OCI-LY3 (cell line): ENCODE results near the gene HSF2BP.

Source experiments
- H2AFZ ChIP-seq: fragments of 200-600, 300-600 bp; shearing (Covaris generic); 2 replicates; pipeline ENCODE4 v1.6.0; 2014; ENCODE audit warnings: antibody characterized with exemption, low read depth, low read length
- H3K27ac ChIP-seq: fragments of 200-600, 300-600 bp; sonication (generic); 2 replicates; pipeline ENCODE4 v1.5.1; 2014; ENCODE audit warnings: mild to moderate bottlenecking, low read length, moderate library complexity, mixed read lengths
- H3K27me3 ChIP-seq: fragments of 200-600, 300-600 bp; sonication (generic); 2 replicates; pipeline ENCODE4 v1.6.1; 2014; ENCODE audit warnings: low read depth, low read length, mixed read lengths
- H3K36me3 ChIP-seq: fragments of 200-600, 300-600 bp; sonication (generic); replicated peaks from 2 replicates; pipeline ENCODE3; 2014; ENCODE audit warnings: low read depth, low read length, mixed read lengths
- H3K4me1 ChIP-seq: fragments of 300-600, 200-600 bp; sonication (generic); 2 replicates; pipeline ENCODE4 v1.6.1; 2014; ENCODE audit warnings: low read length, mixed read lengths
- H3K4me2 ChIP-seq: fragments of 200-600, 300-600 bp; sonication (generic); 2 replicates; pipeline ENCODE4 v1.6.1; 2014; ENCODE audit warnings: low read length, mixed read lengths
- H3K4me3 ChIP-seq: fragments of 300-600, 200-600 bp; sonication (generic); 2 replicates; pipeline ENCODE4 v1.5.1; 2014; ENCODE audit warnings: antibody characterized with exemption, mild to moderate bottlenecking, low read length, moderate library complexity
- H3K79me2 ChIP-seq: fragments of 300-600, 200-600 bp; shearing (Covaris generic); 2 replicates; pipeline ENCODE4 v1.6.1; 2014; ENCODE audit warnings: mild to moderate bottlenecking, low read length, mixed read lengths
- H3K9ac ChIP-seq: fragments of 300-600, 200-600 bp; shearing (Covaris generic); 2 replicates; pipeline ENCODE4 v1.6.0; 2014; ENCODE audit warnings: mild to moderate bottlenecking, low read length, moderate library complexity
- H3K9me3 ChIP-seq: fragments of 200-600, 300-600 bp; shearing (Covaris generic); 2 replicates; pipeline ENCODE4 v1.6.1; 2014; ENCODE audit warnings: low read length, mixed read lengths; ENCODE audit not compliant: insufficient read depth
- H4K20me1 ChIP-seq: fragments of 200-600, 300-600 bp; sonication (generic); 2 replicates; pipeline ENCODE4 v1.6.1; 2016; ENCODE audit warnings: low read length, mixed read lengths; ENCODE audit not compliant: insufficient read depth
- CTCF ChIP-seq: fragments of 200-600, 300-600 bp; sonication (generic); IDR thresholded peaks from 2 replicates; pipeline ENCODE4 v1.5.1; 2014; ENCODE audit warnings: antibody characterized with exemption, low read length, low read depth
- EZH2phosphoT487 ChIP-seq: fragments of 200-600 bp; shearing (Covaris generic); IDR thresholded peaks from 2 replicates; pipeline ENCODE4 v1.6.1; 2018; ENCODE audit warnings: antibody characterized with exemption, mixed run types, low read depth

The HSF2BP gene

DNA sequence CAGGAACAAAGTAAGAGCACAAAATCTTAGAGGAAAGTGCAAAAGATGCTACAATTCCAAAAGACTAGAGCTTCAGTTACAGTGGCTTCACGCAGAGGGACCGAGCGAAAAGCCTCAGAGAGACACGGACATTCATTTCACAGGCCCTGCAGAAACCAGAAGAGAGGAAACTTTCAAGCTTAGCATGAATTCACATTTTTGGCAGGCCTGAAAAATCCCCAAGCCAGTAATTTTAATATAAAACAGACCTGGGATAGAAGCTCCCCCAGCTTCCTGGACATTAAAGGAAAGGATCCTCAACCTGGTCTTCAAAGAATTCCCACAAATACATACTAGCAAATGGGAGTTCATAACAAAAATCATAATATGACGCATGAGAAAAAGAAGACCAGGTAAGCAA lies 66.2 kb downstream of the HSF2BP start:
- Histone ChIP-seq H3K36me3 (no peaks in the 10 kb centered on the region), H3K4me3 (no peak overlapping the region), H3K4me2 (no peak overlapping the region), H2AFZ (no peak overlapping the region), H3K4me1 (no peaks in the 10 kb centered on the region), H3K27me3 (0 out of 2 replicates have a peak, but pooled peaks cover 3% of the 10 kb centered on the region), H3K9ac (no peak overlapping the region), H3K27ac (no peak overlapping the region), H3K79me2 (no peaks in the 10 kb centered on the region), H4K20me1 (no peaks in the 10 kb centered on the region), H3K9me3 (no peaks in the 10 kb centered on the region)
- TF ChIP-seq CTCF: no peak
- no peak for TF ChIP-seq EZH2phosphoT487

- Histone ChIP-seq H3K4me3 (no peak overlapping the region), H3K27me3 (0 out of 2 replicates have a peak, but pooled peaks cover 3% of the 10 kb centered on the region), H4K20me1 (no peaks in the 10 kb centered on the region), H3K79me2 (no peaks in the 10 kb centered on the region), H3K9me3 (no peaks in the 10 kb centered on the region), H3K9ac (no peak overlapping the region), H2AFZ (no peak overlapping the region), H3K27ac (no peak overlapping the region), H3K4me2 (no peak overlapping the region), H3K36me3 (no peaks in the 10 kb centered on the region), H3K4me1 (no peaks in the 10 kb centered on the region)
- TF ChIP-seq CTCF (no peak), EZH2phosphoT487 (no peak)
Observed at GRCh38 chr21:43591571-43591970, 67.7 kb downstream of the HSF2BP start.

DNA sequence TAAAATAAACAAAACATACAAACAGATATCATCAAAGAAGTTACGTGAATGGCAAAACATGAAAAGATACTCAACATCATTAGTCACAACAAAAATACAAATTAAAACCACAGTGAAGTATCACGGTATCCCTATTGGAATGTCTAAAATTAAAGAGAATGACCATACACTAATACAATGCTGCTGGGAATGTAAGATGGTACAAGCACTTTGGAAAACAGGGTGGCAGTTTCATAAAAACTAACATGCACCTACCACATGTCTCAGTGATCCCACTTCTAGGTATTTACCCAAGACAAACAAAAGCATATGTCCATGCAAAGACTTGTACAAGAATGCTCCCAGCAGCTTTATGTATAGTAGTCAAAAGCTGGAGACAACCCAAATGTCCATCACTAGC lies 69.1 kb downstream of the HSF2BP start:
- Histone ChIP-seq H3K79me2 (no peaks in the 10 kb centered on the region), H2AFZ (no peak overlapping the region), H3K9ac (no peak overlapping the region), H3K27me3 (0 out of 2 replicates have a peak, but pooled peaks cover 3% of the 10 kb centered on the region), H3K27ac (no peak overlapping the region), H3K4me2 (no peak overlapping the region), H3K4me1 (no peaks in the 10 kb centered on the region), H3K9me3 (no peaks in the 10 kb centered on the region), H4K20me1 (no peaks in the 10 kb centered on the region), H3K4me3 (no peak overlapping the region), H3K36me3 (no peaks in the 10 kb centered on the region)
- TF ChIP-seq EZH2phosphoT487 (no peak), CTCF (no peak)

- no peak overlapping the region for H3K27ac ChIP-seq
Observed at GRCh38 chr21:43588957-43589356, 70.3 kb downstream of the HSF2BP start.

More at GRCh38 chr21:43588957-43589356, 70.3 kb downstream of the HSF2BP start:
- H3K9me3 ChIP-seq: no peaks in the 10 kb centered on the region
- 0 out of 2 replicates have a peak, but pooled peaks cover 3% of the 10 kb centered on the region for H3K27me3 ChIP-seq
- no peaks in the 10 kb centered on the region for H3K36me3 ChIP-seq
- no peak overlapping the region for H2AFZ ChIP-seq
- no peak overlapping the region for H3K4me3 ChIP-seq
- H3K79me2 ChIP-seq: no peaks in the 10 kb centered on the region
- H3K4me1 ChIP-seq: no peaks in the 10 kb centered on the region
- H3K4me2 ChIP-seq: no peak overlapping the region
- no peaks in the 10 kb centered on the region for H4K20me1 ChIP-seq
- H3K9ac ChIP-seq: no peak overlapping the region
- TF ChIP-seq EZH2phosphoT487 (no peak), CTCF (no peak)
